Endothelial cell of coronary artery (primary cell): ENCODE measurements around the gene KDELR1. TPM values are rescaled to one million over a fixed set of nuclear protein-coding genes. Genes with fewer than 3 reads are reported as not detected.

Source experiments
- total RNA-seq: library from RNA; depleted of rRNA; stranded (reverse); fragments of >200 nt; gene quantifications from 2 replicates; pipeline ENCODE4 v1.2.3, GENCODE V29; 2014

Gene KDELR1
- 43.4 and 47.6 TPM in 2 replicates for total RNA-seq

DNA sequence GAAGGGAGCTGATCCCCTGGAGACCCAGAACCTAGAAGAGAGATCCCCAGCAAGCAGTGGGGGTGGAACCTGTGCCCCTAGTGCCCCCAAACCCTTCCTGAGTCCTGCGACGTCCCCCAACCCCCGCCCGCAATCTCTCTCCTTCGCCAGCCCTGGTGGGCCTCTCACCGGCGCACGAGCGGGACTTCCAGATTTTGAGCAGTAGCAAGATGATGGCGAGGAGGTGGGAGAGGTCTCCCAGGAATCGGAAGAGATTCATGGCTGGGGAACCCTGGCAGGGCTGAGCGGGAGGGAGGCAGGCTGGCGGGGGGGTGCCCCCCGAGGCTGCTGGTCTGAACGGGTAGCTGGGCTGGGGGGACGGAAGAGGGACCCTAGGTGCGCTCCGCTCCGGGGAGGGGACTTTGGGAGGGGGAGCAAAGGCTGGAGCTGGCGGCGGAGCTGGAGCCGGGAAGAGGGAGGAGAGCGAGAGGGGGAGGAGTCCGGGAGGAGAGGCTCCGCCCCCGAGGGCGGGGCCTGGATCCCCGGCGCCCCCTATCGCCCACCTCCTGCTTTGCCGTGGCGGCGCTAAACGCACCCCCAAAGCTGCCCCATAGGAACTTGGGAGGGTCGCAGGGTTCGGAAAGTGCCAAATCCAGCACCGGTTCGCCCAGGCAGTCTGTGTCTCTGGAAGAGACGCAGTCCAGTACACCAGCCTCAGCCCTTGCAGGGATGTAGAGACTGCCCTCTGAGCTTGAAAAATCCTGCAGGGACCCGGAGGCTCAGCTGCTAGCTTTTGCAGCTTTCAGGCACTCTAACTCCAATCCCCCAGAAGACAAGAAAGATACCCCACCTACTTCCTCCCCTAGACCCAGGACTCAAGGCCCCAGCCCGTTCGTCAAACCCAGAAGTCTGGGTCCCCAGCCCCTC is at the start of gene KDELR1:
TSS of gene KDELR1 (minus strand) at position 452 of the 906 bp plus-strand sequence. CDS start at position 259, 193 bp downstream.

DNA sequence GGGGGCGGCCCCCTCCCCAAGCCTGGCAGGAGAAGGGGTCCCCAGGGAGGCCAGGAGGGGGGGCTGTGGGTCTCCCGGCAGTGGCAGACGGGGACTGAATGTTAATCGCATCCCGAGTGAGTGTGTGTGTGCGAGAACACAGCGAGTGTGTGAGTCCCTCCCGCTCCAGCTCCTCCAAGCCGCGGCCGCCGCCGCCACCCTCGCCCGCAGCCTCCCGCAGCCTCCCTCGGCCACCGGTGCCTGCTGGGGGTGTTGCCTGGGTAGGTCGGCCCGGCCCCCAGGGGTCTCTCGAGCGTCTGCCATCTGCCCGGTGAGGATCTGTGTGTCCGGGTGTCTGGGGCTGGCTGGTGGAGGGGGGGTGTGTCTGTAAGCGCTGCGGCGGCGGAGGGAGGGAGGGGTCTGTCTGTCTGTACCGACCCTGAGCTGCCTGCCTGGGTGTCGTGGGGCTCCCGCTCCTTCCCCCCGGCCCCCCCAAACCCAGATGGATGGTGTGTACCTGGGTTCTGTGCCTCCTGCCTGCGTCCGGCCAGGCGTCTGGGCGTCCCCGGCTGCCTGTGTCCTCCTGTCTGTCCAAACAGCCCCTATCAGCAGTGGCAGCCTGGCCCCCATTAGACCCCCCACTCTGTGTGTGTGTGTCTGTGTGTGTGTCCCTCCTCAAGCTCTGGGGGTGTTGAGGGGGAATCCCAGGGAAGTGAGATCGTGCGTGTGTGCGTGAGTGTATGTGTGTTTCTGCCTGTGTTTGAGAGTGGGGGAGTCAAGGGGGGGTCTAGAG is 2.4 kb upstream of the KDELR1 start, which contains the start of gene GRIN2D:
TSS of gene GRIN2D (plus strand) at position 110 of the 772 bp plus-strand sequence. CDS start 4,725 bp downstream, outside the sequence.

GRCh38 chr19:48363810-48364597 is 27.3 kb downstream of the KDELR1 start, which contains the start of the genes SYNGR4 and TMEM143:
Gene SYNGR4, plus strand, starts transcription at chr19:48364367. Its CDS starts 1,476 bp downstream, at chr19:48365843.
Gene TMEM143, minus strand, starts transcription at chr19:48363940. Its CDS starts 20 bp downstream, at chr19:48363920.

Other genes starting within 250 kb of the KDELR1 start
- gene LIG1, start 221.2 kb downstream of the KDELR1 start, total RNA-seq: 22.6 and 51.4 TPM in 2 replicates
- gene ZSWIM9, start 220.9 kb downstream of the KDELR1 start, total RNA-seq: 2.9 TPM in 2 replicates
- gene CARD8, start 135.6 kb downstream of the KDELR1 start, total RNA-seq: 106 and 112 TPM in 2 replicates
- 0.28 and 1.7 TPM in 2 replicates for gene ZNF114, start 121.5 kb downstream of the KDELR1 start, total RNA-seq
- gene EMP3, start 66.0 kb downstream of the KDELR1 start, total RNA-seq: 84.4 and 92.3 TPM in 2 replicates
- gene TMEM143, start 27.6 kb downstream of the KDELR1 start, total RNA-seq: 2.0 and 2.6 TPM in 2 replicates
- not detected in 2 replicates for gene SYNGR4, start 27.2 kb downstream of the KDELR1 start, total RNA-seq
- gene GRIN2D, start 2.1 kb upstream of the KDELR1 start, total RNA-seq: 0.27 and 0.66 TPM in 2 replicates
- gene GRWD1, start 54.4 kb upstream of the KDELR1 start, total RNA-seq: 30.1 and 31.1 TPM in 2 replicates
- gene KCNJ14, start 64.0 kb upstream of the KDELR1 start, total RNA-seq: 0.36 and 0.75 TPM in 2 replicates
- gene CYTH2, start 77.8 kb upstream of the KDELR1 start, total RNA-seq: 58.9 and 69.9 TPM in 2 replicates
- gene LMTK3, start 120.3 kb upstream of the KDELR1 start, total RNA-seq: under 0.01 and 0.28 TPM in 2 replicates
- gene SULT2B1, start 160.6 kb upstream of the KDELR1 start, total RNA-seq: not detected in 2 replicates
- gene SPACA4, start 215.2 kb upstream of the KDELR1 start, total RNA-seq: not detected in 2 replicates
- 0.56 and 0.90 TPM in 2 replicates for gene FAM83E, start 223.5 kb upstream of the KDELR1 start, total RNA-seq
- gene RPL18, start 227.6 kb upstream of the KDELR1 start, total RNA-seq: 2,428 and 2,851 TPM in 2 replicates
- gene SPHK2, start 228.0 kb upstream of the KDELR1 start, total RNA-seq: 4.6 and 5.0 TPM in 2 replicates
- gene DBP, start 245.8 kb upstream of the KDELR1 start, total RNA-seq: 0.81 and 1.6 TPM in 2 replicates